HG02885 (cell line): Measurements from ENCODE around the gene AP1S3.
"Not testable (repeated sequence)": the region's sequence is repeated elsewhere in the genome, so short reads cannot be mapped to it uniquely, and the experiment has no call there.

Experiments
- ATAC-seq: cut with Tn5 transposase; IDR thresholded peaks from one replicate; pipeline ENCODE4 v1.9.1; 2021; ENCODE audit warnings: mild to moderate bottlenecking; ENCODE audit not compliant: unreplicated experiment, poor library complexity

Gene AP1S3

DNA sequence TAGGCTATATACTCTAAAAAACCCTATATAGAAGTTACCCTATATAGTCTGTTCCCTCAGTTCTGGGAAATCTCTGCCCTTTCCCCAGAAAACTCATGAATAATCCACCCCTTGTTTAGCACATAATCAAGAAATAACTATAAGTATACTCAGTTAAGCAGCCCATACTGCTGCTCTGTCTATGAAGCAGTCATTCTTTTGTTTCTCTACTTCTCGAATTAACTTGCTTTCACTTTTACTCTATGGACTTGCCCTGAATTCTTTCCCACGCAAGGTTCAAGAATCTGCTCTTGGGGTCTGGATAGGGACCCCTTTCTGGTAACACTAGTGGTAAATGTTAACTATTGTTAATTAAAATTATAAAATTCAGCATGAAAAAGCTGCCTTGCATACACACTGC, 17.4 kb upstream of the AP1S3 start:
- peak; percentile 71 for ATAC-seq

DNA sequence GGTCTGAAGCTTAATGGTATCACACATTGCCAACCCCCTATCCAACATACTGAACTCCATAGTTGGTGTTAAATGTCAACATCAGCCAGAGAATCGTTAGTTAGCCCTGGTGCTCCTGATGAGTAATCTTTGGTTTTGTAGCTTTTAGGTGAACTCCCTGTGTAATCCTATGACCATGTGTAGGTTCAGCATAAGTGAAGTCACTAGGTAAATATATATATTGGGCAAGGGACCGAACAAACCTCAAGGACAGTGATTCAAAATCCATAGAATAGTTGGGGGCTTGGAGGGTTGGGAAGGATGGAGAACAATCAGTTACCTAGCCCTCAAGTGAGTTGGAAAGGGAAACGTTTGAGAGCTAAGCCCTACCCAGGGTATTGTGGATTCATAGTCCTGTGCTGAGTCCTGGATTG, 16.0 kb upstream of the AP1S3 start:
- no peak for ATAC-seq

DNA sequence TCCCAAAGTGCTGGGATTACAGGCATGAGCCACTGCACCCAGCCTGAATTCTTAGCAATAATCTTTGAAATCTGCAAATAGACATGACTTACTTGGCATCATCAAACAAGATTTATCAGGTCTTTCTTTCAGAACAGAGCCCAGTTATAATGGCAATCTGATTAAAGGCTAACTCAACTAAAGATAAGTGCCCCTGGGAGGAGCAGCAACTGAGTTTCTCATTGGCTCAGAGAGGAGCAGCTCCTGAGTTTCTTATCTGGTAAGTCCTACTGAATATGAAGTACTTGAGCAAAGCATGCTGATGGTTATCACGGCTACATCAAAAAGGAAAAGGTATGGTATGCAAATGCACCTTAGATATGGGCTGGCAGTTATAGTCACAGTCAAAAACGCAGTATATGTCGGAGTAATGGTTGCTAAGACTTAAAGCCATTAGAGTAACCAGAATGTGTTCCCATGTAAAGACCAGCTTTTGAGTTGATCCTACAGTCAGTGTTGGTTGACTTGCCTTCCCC, 15.0 kb upstream of the AP1S3 start:
- no peak for ATAC-seq

DNA sequence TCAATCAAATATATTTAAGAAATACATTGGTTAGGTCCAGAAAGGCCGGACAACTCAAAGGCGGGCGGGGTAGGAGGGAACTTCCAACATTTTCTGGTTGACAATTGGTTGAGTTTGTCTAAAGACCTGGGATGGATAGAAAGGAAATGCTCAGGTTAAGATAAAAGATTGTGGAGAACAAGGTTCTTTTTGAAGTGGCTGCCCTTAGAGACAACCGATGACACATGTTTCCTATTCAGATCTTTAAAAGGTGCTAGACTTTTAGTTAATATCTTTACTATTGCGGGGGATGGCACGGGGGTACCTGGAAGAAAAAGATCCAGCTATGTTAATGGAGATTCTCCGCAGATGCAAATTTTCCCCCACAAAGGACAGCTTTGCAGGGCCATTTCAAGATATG, 10.0 kb upstream of the AP1S3 start:
- no peak for ATAC-seq

DNA sequence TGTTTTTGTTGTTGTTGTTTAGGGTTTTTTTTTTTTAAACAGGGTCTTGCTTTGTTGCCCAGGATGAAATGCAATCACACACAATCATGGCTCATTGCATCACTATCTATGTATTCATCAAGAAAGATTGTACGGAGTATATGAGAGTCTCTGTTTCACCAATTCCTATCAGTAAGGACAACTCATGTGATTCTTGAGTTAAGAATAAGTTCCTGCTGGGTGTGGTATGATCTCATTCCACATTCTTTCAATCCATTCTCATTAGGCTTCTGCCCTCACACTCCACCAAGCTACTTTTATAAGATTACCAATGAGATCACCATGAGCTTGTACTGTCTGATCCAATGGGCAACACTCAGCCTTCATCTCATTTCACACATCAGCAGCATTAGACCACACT, 9.1 kb upstream of the AP1S3 start:
- ATAC-seq = no peak

DNA sequence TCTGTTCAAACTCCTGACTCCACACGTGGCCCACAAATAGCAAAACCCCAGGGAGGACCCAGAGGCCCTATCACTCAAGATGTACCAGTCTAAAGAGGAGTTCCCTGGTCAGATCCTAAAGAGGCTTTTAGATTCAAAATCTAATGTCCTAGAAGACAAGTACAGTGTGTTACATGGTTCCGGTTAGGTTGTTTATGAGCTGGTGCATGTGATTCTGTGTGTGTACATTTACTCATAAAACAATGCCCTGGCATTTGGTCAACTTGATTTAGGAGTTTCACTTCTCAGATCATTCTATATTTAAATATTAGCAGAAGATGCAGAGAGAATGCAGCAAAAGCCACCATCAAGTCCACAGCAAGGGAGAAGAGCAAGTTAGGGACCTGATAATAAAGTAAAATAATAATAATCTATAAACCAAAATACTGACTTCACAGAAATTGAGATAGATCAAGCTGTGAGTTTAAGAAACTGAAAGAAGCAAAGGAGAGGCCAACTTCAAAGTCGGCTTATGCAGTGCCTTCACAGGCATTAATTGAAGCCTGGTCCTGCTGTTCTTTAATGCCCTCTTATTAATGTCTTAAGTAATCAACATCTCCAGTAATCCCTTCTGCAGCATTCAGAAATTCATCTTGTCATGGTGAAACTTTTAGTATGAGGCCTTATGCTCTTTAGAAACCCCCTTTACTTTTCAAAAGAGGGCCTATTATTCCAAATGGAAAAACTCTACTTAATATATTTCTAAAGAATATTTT, 4.2 kb upstream of the AP1S3 start:
- no peak for ATAC-seq

DNA sequence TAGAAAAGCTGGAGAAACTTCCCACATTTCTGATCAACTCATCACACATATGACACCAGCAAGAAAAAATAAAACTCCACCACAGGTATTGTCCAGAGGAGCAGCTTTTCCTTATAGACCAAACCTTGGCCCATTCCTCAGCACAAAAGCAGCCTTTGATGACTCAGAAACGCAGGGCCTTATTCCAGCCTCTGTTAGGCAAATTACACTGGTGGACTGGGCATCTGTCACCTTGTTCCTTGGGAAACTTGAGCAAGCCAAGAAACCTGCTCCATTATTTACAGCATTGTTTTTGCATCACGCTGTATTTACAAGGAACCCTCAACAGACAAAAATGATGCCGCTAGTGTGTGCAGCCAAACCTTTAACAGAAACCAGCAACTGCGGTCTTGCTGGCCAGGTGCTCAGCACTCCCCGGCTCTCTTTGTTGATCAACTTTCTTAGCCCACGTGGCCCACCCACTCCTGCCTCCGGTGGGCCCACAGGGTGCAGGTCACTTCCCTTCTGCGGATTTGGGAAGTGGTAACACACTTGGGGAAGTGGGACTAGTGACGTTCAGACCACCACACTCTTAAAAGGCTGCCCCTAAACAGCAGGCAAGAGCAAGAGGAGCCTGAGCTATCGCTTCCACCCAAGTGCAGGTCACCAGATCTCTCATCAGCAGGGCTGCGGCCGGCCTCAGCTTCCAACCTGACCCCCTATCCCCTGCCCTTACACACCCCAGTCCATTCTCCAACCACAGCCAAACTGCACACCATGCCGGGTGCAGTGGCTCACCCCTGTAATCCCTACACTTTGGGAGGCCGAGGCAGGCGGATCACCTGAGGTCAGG, 1.5 kb downstream of the AP1S3 start:
- ATAC-seq = peak; percentile 71

DNA sequence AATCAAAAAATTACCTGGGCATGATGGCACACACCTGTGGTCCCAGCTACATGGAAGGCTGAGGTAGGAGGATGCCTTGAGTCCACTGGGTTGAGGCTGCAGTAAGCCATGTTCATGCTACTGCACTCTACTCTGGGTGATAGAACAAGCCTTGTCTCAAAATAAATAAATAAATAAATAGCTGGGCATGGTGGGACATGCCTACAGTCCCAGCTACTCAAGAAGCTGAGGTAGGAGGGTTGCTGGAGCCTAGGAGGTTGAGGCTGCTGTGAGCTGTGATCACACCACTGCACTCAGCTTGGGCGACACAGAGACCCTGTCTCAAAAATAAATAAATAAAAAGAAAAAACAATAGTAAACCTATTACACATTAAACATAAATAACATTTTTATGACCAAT, 3.0 kb downstream of the AP1S3 start:
- ATAC-seq = no peak

DNA sequence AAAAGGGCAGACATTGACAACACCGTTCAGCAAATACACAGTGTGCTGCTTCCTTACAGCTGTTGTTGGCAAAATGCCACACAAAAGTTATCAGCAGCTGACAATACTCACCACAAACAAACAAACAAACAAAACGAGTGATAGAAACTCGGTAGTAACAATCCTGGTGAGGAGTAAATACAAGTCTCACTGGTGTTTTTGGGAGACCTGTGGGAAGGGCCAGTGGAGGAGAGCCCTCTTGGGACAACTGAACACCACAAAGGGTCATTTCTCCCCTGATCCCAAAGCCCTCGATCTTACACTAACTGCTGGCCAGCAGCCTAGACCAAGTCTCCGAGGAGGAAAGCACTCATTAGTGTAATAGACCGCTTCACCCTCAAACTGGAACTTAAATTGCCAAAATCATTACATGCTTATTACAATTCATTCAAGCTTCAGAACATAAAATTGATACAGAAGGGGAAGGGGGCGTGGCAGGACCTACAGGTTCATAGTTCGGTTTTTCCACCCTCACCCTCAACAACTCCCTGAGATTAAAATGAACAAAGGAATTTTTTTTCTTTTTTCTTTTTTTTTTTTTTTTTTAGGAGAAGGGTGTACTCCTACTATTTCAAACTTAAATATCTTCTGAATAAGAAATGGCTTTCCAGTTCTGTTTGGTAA, 5.0 kb downstream of the AP1S3 start:
- no peak for ATAC-seq

DNA sequence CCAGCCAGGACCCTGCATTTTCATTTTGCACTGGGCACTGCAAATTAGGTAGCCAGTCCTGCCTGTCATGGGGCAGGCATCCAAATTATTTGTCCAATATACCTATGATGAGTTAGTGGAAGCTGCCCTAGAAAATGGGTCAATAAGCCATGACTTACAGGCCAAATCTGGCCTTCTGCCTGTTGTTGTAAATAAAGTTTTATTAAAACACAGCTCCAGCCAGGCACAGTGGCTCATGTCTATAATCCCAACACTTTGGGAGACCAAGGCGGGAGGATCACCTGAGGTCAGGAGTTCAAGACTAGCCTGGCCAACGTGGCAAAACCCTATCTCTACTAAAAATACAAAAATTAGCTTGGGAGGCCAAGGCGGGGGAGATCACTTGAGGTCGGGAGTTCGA, 8.3 kb downstream of the AP1S3 start:
- no peak for ATAC-seq

DNA sequence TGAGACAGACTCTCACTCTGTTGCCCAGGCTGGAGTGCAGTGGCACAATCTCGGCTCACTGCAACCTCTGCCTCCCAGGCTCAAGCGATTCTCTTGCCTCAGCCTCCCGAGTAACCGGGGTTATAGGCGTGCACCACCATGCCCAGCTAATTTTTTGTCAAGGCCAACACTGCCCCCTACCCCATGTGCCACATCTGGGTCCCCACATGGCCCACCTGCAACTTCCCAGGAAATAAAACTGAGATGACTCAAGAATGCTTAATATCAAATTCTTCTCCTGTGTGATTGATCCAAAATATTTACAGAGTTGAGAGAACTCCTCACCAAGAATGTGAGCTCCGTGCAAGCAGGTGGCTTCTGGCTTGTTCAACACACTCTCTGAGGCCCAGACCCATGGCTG, 9.1 kb downstream of the AP1S3 start:
- no peak for ATAC-seq

DNA sequence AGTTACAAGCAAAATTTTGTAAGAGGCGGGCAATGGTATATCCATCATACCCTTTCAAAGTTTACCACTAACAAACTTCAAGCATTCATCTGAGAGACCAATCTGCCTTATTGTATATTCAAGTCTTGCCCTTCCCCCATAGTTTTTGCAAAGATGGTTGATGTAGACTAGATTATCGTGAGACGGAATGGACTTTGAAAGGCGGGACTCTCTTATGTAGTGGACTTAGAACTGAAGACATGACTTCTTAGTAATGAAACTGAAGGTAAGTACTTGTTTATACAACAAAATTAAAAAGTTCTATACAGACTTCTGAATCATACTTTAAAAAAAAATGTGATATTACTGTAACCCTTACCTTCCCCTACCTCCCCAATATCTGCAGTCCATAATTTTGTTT, 10.4 kb downstream of the AP1S3 start:
- no peak for ATAC-seq

DNA sequence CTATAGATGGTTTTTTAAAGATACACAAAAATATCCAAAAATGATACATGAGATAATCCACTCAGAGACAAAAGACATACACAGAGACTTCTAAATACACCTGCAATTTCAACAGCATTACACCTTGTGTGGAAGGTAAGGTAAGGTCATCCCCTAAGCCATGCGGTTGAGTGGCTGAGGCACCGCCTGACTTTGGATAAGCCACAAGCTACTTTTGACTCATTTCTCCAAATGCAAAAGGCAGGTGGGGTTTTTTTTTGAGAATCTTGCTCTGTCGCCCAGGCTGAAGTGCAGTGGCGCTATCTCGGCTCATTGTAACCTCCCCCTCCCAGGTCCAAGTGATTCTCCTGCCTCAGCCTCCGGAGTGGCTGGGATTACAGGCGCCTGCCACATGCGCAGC, 13.1 kb downstream of the AP1S3 start:
- ATAC-seq = no peak

DNA sequence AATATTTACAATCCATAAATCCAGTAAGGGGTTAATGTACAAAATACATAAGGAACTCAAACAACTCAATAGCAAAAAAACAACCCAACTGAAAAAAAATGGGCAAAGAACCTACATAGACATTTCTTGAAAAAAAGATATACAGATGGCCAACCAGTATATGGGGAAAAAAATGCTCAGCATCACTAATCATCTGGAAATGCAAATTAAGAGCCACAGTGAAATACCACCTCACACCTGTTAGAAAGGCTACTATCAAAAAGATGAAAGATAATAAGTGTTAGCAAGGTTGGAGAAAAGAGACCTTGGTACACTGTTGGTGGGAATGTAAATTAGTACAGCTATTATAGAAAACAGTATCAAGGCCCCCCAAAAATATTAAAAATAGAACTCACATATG, 14.6 kb downstream of the AP1S3 start:
- ATAC-seq = no peak

DNA sequence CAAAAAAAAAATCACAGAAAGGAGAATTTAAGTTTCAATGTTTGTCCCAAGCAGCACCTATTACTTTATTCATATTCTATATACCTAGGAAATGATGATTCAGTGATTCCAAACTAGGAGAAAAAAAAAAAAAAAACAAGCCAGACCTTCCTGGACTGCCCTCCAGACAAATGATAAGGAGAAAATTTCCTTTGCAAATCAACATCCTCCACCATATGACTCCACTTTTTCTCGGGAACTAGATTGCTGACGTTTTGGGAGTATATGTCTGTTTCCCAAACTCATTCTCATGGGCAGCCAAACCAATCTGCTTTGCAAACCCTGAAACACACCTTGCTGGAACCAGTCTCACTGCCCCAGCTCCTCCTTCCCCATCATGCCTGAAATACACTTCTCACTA, 16.8 kb downstream of the AP1S3 start:
- ATAC-seq = no peak

DNA sequence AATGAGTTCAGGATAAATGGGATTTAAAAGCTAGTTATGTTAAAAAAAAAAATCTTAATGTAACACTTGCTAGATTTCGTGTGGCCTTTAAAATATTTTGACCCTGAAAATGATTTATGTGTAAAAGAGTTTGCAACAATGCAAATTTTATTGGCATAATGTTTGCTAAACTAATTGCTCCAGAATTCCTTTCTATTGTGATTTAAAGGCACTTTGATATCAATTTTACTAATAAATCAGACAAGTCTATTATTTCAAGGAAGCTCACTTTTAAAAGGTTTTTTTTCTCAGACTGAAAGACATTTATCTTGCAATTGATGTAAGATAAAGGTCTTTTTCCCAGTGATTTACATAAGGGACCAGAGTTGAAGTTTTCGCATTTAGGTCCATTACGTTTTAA, 17.5 kb downstream of the AP1S3 start:
- ATAC-seq = no peak

DNA sequence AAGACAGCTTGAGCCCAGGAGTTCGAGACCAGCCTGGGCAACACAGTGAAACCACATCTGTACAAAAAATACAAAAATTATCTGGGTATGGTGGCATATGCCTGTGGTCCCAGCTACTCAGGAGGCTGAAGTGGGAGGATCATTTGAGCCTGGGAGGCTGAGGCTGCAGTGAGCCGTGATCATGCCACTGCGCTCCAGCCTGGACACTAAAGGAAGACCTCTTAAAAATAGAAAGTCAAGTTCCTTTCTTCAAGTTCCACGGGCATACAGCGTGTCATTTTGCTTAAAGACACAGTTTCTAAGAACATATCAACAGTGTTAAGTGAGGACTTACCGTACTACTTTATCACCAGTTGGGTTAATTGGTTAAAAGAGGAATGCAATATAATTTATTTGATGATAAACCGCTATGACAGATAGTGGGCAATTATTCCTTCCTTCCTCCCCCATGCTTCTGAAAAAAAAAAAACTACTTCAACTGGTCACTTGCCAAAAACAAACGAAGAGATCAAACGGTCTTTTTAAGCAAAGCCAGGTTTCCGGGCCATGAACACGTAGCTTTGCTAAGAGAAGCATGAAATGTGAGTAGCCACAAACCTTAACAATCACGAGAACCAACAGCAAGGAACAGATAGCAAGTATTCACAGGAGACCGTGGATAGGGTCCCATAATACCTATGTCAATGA, 21.4 kb downstream of the AP1S3 start:
- ATAC-seq = no peak

DNA sequence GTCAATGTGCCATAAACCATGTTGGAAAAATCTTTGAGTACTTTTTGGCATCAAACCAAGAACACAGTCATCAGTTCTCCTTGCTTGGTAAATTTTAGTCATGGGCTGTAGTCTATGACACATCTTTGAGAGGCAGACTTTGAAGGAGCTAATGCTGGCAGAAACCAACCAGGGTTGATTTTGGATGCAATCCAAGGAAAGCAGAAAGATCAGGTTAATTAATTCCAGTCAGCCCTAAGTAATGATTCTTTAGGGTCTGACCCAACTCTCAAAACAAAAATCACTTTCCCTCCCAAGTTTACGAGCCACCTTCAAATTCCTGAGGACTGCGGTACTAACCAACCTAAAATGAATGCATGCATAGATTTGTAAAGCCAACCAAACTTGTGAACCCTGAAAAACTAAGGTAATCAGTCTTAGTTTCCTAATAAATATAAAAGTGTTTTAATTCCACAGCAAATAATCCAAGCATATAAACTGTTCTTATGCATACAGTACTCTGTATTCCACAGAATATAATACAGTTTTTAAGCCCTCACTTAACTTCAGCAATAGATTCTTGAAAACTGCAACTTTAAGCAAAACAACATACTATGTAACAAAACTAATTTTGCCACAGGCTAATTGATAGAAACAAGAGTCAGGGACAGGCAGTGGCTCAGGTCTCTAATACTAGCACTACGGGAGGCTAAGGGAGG, 22.0 kb downstream of the AP1S3 start:
- no peak for ATAC-seq

DNA sequence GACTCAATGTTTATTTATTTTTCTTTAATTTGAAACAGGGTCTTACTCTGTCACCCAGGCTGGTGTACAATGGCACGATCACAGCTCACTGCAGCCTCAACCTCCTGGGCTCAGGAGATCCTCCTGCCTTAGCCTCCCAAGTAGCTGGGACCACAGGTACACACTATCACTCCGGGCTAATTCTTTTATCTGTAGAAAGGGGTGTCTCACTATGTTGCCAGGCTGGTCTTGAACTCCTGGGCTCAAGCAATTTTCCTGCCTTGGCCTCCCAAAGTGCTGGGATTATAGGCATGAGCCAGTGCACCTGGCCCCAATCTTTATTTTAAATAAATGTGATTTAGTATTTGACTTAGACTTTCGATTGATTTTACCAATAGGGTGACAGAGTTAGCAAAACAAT, 22.6 kb downstream of the AP1S3 start:
- not testable (repeated sequence) for ATAC-seq

DNA sequence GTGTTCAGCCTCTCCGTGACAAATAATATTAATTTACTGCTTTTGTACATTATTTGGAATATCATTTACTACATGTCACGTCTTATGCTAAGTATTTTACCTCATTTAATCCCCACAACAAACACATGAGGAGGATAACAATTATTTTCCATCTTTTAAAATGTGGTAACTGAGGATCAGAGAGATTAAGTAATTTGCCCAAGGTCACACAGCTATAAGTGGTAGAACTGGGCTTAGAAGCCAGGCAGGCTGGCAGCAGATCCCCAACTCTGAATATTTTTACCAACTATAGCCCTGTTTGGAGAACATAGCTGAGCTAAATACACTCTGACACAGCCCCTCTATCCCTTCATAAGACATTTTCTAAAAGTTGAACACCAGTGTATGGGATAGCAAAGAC, 24.1 kb downstream of the AP1S3 start:
- ATAC-seq = no peak
